CD14-positive monocyte (primary cell): Measurements from ENCODE around the gene AMER3. TPM values are rescaled to one million over a fixed set of nuclear protein-coding genes. Genes with fewer than 3 reads are reported as not detected.

Experiments
- DNase-seq, 3 donors: peaks; one replicate each; pipeline ENCODE4 v3.0.0-alpha.2; 2011 to 2022
- H2AFZ ChIP-seq: 2 replicates; pipeline ENCODE4 v1.6.0; 2012; ENCODE audit warnings: mild to moderate bottlenecking, low read depth, low read length, inconsistent platforms; ENCODE audit not compliant: insufficient read depth, poor library complexity, severe bottlenecking
- H3K27ac ChIP-seq, 2 donors: 1 replicate in 1 of 2; 2 replicates in 1 of 2; pipeline ENCODE4 v1.5.1; 2012 to 2013; ENCODE audit warnings: low read length in 2 of 2, control low read depth in 1 of 2, inconsistent platforms in 1 of 2, low read depth in 1 of 2, mild to moderate bottlenecking in 1 of 2
- H3K27me3 ChIP-seq, 2 donors: one replicate each; pipeline versions ENCODE4 v1.6.0 to v1.6.1; 2011 to 2013; ENCODE audit warnings: low read length in 2 of 2; ENCODE audit not compliant: control insufficient read depth in 2 of 2, insufficient read depth in 2 of 2
- H3K36me3 ChIP-seq, 2 donors: replicated peaks in 1 of 2; 1 replicate in 1 of 2; 2 replicates in 1 of 2; pipeline versions ENCODE4 v1.5.1 to v1.6.1; 2012 to 2013; ENCODE audit warnings: low read length in 2 of 2, control low read depth in 1 of 2, inconsistent platforms in 1 of 2, mild to moderate bottlenecking in 1 of 2; ENCODE audit not compliant: insufficient read depth in 2 of 2, control insufficient read depth in 1 of 2
- H3K4me1 ChIP-seq, 2 donors: 1 replicate in 1 of 2; 2 replicates in 1 of 2; pipeline versions ENCODE4 v1.5.1 to v1.6.1; 2012 to 2013; ENCODE audit warnings: low read length in 2 of 2, control low read depth in 1 of 2, inconsistent platforms in 1 of 2, mild to moderate bottlenecking in 1 of 2, moderate library complexity in 1 of 2; ENCODE audit not compliant: insufficient read depth in 2 of 2, control insufficient read depth in 1 of 2
- H3K4me2 ChIP-seq: replicated peaks from 2 replicates; pipeline ENCODE3; 2012; ENCODE audit warnings: low read length, moderate library complexity, mild to moderate bottlenecking; ENCODE audit not compliant: poor library complexity, severe bottlenecking; ENCODE audit errors: extremely low read depth
- H3K4me3 ChIP-seq, 3 experiments: fragments of 200-600 bp in 1 of 3; sonication (generic) in 1 of 3; replicated peaks in 1 of 3; 1 replicate in 2 of 3; 2 replicates in 1 of 3; pipeline ENCODE4 v1.5.1; 2011 to 2013; ENCODE audit warnings: low read length in 3 of 3, mild to moderate bottlenecking in 3 of 3, control low read depth in 2 of 3, low read depth in 2 of 3, inconsistent platforms in 1 of 3, moderate library complexity in 1 of 3
- H3K79me2 ChIP-seq: 2 replicates; pipeline ENCODE4 v1.6.0; 2012; ENCODE audit warnings: mild to moderate bottlenecking, control low read depth, inconsistent platforms, low read length, moderate library complexity; ENCODE audit not compliant: insufficient read depth
- H3K9ac ChIP-seq: 2 replicates; pipeline ENCODE4 v1.6.0; 2017; ENCODE audit warnings: low read length, mild to moderate bottlenecking; ENCODE audit not compliant: insufficient read depth, poor library complexity, severe bottlenecking
- H3K9me3 ChIP-seq, 2 donors: replicated peaks in 1 of 2; 1 replicate in 1 of 2; 2 replicates in 1 of 2; pipeline versions ENCODE4 v1.5.1 to v1.6.1; 2012 to 2013; ENCODE audit warnings: low read length in 2 of 2, control low read depth in 1 of 2; ENCODE audit not compliant: control insufficient read depth in 1 of 2, insufficient read depth in 1 of 2
- H4K20me1 ChIP-seq: 2 replicates; pipeline ENCODE4 v1.6.0; 2012; ENCODE audit warnings: mild to moderate bottlenecking, low read length, control low read depth, moderate library complexity; ENCODE audit not compliant: insufficient read depth
- H3K27ac Mint-ChIP-seq, 7 donors: one replicate each; pipeline ENCODE4 v1.8.0; 2020; ENCODE audit warnings: mild to moderate bottlenecking in 7 of 7, mixed read lengths in 7 of 7, moderate library complexity in 6 of 7, inconsistent platforms in 2 of 7
- H3K27me3 Mint-ChIP-seq, 3 donors: one replicate each; pipeline ENCODE4 v1.8.0; 2021 to 2022; ENCODE audit warnings: low read depth in 3 of 3, mild to moderate bottlenecking in 3 of 3, mixed read lengths in 3 of 3, moderate library complexity in 3 of 3, inconsistent platforms in 1 of 3
- H3K36me3 Mint-ChIP-seq, 2 donors: one replicate each; pipeline ENCODE4 v1.8.0; 2020; ENCODE audit warnings: mixed read lengths in 2 of 2, inconsistent platforms in 1 of 2, mild to moderate bottlenecking in 1 of 2
- H3K4me1 Mint-ChIP-seq: one replicate; pipeline ENCODE4 v1.8.0; 2020; ENCODE audit warnings: mild to moderate bottlenecking, mixed read lengths
- H3K4me3 Mint-ChIP-seq, 2 donors: one replicate each; pipeline ENCODE4 v1.8.0; 2020; ENCODE audit warnings: mild to moderate bottlenecking in 2 of 2, mixed read lengths in 2 of 2, moderate library complexity in 1 of 2
- H3K9me3 Mint-ChIP-seq, 7 donors: one replicate each; pipeline ENCODE4 v1.8.0; 2020 to 2022; ENCODE audit warnings: mixed read lengths in 7 of 7, mild to moderate bottlenecking in 6 of 7, moderate library complexity in 6 of 7, inconsistent platforms in 2 of 7
- CTCF ChIP-seq: fragments of 200-600 bp; IDR thresholded peaks from one replicate; pipeline ENCODE4 v1.8.0; 2022; ENCODE audit warnings: antibody characterized with exemption, mild to moderate bottlenecking
- WGBS: methylation state at CpG from one replicate; pipeline ENCODE4 v1.1.5; 2013; ENCODE audit warnings: missing lambda C conversion rate; ENCODE audit not compliant: insufficient coverage; 5-methylcytosine and 5-hydroxymethylcytosine counted together
- intact Hi-C, 2 donors: fragments of 100-400 bp; cut with micrococcal nuclease; formaldehyde crosslinking; loops; one replicate each; pipeline versions ENCODE4 v1.15.0 to v1.15.1; 2023
- polyA plus RNA-seq, 3 donors: library from polyadenylated mRNA; depleted of rRNA in 1 of 3; unstranded in 2 of 3; stranded (reverse) in 1 of 3; fragments of 300-500 nt in 2 of 3; fragments of >200 nt in 1 of 3; fragmentation: Illumina TruSeq in 2 of 3; gene quantifications; 1 replicate in 2 of 3; 2 replicates in 1 of 3; pipeline ENCODE4 v1.2.3, GENCODE V29; 2012 to 2021

Gene AMER3
- polyA plus RNA-seq, 3 donors: not detected

GRCh38 chr2:130810490-130810889 is 55.1 kb downstream of the AMER3 start:
- 100% methylated on average over 2 of the region's 7 CpGs for WGBS
- no peak for TF ChIP-seq CTCF
- DNase-seq: no peak
- no peak overlapping the region for H3K4me3 ChIP-seq
- H3K36me3 ChIP-seq: no peaks in the 10 kb centered on the region
- no peaks in the 10 kb centered on the region for H4K20me1 ChIP-seq
- H3K4me1 ChIP-seq: no peaks in the 10 kb centered on the region
- H3K4me1 Mint-ChIP-seq: no peaks in the 10 kb centered on the region
- H3K9me3 ChIP-seq: no peaks in the 10 kb centered on the region
- no peaks in the 10 kb centered on the region for H3K36me3 Mint-ChIP-seq
- H3K27me3 ChIP-seq: no peaks in the 10 kb centered on the region
- peaks cover 0 to 11% (median 3%) of the 10 kb centered on the region in 7 donors for H3K9me3 Mint-ChIP-seq
- intact Hi-C loops: no loop called here
- H3K79me2 ChIP-seq: no peaks in the 10 kb centered on the region
- no peak overlapping the region for H3K9ac ChIP-seq
- H3K27me3 Mint-ChIP-seq: peaks cover 7 to 23% (median 17%) of the 10 kb centered on the region in 3 donors
- H3K4me2 ChIP-seq: no peak overlapping the region
- no peak overlapping the region for H3K27ac Mint-ChIP-seq
- no peak overlapping the region for H3K27ac ChIP-seq
- H2AFZ ChIP-seq: no peak overlapping the region
- H3K4me3 Mint-ChIP-seq: no peak overlapping the region

GRCh38 chr2:130813722-130814121 is 58.4 kb downstream of the AMER3 start:
- H3K27me3 Mint-ChIP-seq: peaks cover 7 to 18% (median 9%) of the 10 kb centered on the region in 3 donors
- no peak for DNase-seq
- H4K20me1 ChIP-seq: no peaks in the 10 kb centered on the region
- H3K79me2 ChIP-seq: no peaks in the 10 kb centered on the region
- H3K27ac Mint-ChIP-seq: no peak overlapping the region
- intact Hi-C loops: no loop called here
- H3K9me3 ChIP-seq: no peaks in the 10 kb centered on the region
- no peak overlapping the region for H3K4me2 ChIP-seq
- H3K9ac ChIP-seq: no peak overlapping the region
- no peak overlapping the region for H3K4me3 Mint-ChIP-seq
- H3K4me3 ChIP-seq: no peak overlapping the region
- 80% methylated on average over 5 of the region's 5 CpGs for WGBS
- H3K4me1 ChIP-seq: no peaks in the 10 kb centered on the region
- no peaks in the 10 kb centered on the region for H3K4me1 Mint-ChIP-seq
- no peak for TF ChIP-seq CTCF
- no peak overlapping the region for H2AFZ ChIP-seq
- H3K36me3 ChIP-seq: no peaks in the 10 kb centered on the region
- no peak overlapping the region for H3K27ac ChIP-seq
- peaks cover 0 to 9% (median 2%) of the 10 kb centered on the region in 7 donors for H3K9me3 Mint-ChIP-seq
- H3K36me3 Mint-ChIP-seq: no peaks in the 10 kb centered on the region
- H3K27me3 ChIP-seq: no peaks in the 10 kb centered on the region
